CD8-positive, alpha-beta memory T cell (primary cell): ENCODE data around the gene NLGN1. TPM values are rescaled to one million over a fixed set of nuclear protein-coding genes. Genes with fewer than 3 reads are reported as not detected.
"Not testable (repeated sequence)": the region's sequence is repeated elsewhere in the genome, so short reads cannot be mapped to it uniquely, and the experiment has no call there.

ENCODE experiments used
- CTCF ChIA-PET: fragments of 350-600 bp; sonication (Branson Sonifier 250); formaldehyde crosslinking; loops from one replicate; lab custom pipeline; 2021; ENCODE audit warnings: antibody characterized with exemption; lab: Charles Lee
- POLR2A ChIA-PET: fragments of 350-600 bp; sonication (Branson Sonifier 250); formaldehyde crosslinking; loops from one replicate; lab custom pipeline; 2021; ENCODE audit warnings: antibody characterized with exemption; lab: Charles Lee
- DNase-seq, 5 donors: peaks; one replicate each; pipeline versions ENCODE4 v3.0.0 to v3.0.0-alpha.2; 2020 to 2022; ENCODE audit warnings: mixed read lengths in 1 of 5
- H3K27ac ChIP-seq: one replicate; pipeline ENCODE4 v1.7.0; 2013; ENCODE audit warnings: low read depth, mild to moderate bottlenecking, low read length, moderate library complexity
- H3K27me3 ChIP-seq: 2 replicates; pipeline ENCODE4 v1.7.0; 2013; ENCODE audit warnings: low read length, mild to moderate bottlenecking; ENCODE audit not compliant: insufficient read depth, poor library complexity, severe bottlenecking
- H3K36me3 ChIP-seq: 2 replicates; pipeline ENCODE4 v1.7.0; 2013; ENCODE audit warnings: mild to moderate bottlenecking, low read length, moderate library complexity; ENCODE audit not compliant: insufficient read depth
- H3K4me1 ChIP-seq: 2 replicates; pipeline ENCODE4 v1.7.0; 2013; ENCODE audit warnings: mild to moderate bottlenecking, low read length, moderate library complexity; ENCODE audit not compliant: insufficient read depth
- H3K4me3 ChIP-seq: 2 replicates; pipeline ENCODE4 v1.7.0; 2013; ENCODE audit warnings: mild to moderate bottlenecking, low read length
- H3K9me3 ChIP-seq: 2 replicates; pipeline ENCODE4 v1.7.0; 2013; ENCODE audit warnings: mild to moderate bottlenecking, low read length
- H3K27ac Mint-ChIP-seq, 8 donors: one replicate each; pipeline ENCODE4 v1.8.0; 2020 to 2021; ENCODE audit warnings: mixed read lengths in 8 of 8, mild to moderate bottlenecking in 6 of 8, inconsistent platforms in 3 of 8, moderate library complexity in 3 of 8
- H3K27me3 Mint-ChIP-seq, 2 donors: one replicate each; pipeline ENCODE4 v1.8.0; 2020 to 2021; ENCODE audit warnings: mixed read lengths in 2 of 2, mild to moderate bottlenecking in 1 of 2, moderate library complexity in 1 of 2
- H3K36me3 Mint-ChIP-seq, 3 donors: one replicate each; pipeline ENCODE4 v1.8.0; 2020 to 2021; ENCODE audit warnings: mixed read lengths in 3 of 3, inconsistent platforms in 1 of 3, mild to moderate bottlenecking in 1 of 3
- H3K4me1 Mint-ChIP-seq, 3 donors: one replicate each; pipeline ENCODE4 v1.8.0; 2020 to 2021; ENCODE audit warnings: mixed read lengths in 3 of 3, inconsistent platforms in 1 of 3, mild to moderate bottlenecking in 1 of 3
- H3K4me3 Mint-ChIP-seq, 7 donors: one replicate each; pipeline ENCODE4 v1.8.0; 2020 to 2021; ENCODE audit warnings: mixed read lengths in 7 of 7, mild to moderate bottlenecking in 6 of 7, moderate library complexity in 4 of 7, inconsistent platforms in 2 of 7
- H3K9me3 Mint-ChIP-seq, 5 donors: one replicate each; pipeline ENCODE4 v1.8.0; 2020 to 2022; ENCODE audit warnings: mixed read lengths in 5 of 5, mild to moderate bottlenecking in 3 of 5, moderate library complexity in 2 of 5, inconsistent platforms in 1 of 5
- polyA plus RNA-seq: library from polyadenylated mRNA; unstranded; fragments of 300-500 nt; fragmentation: Illumina TruSeq; gene quantifications from one replicate; pipeline ENCODE4 v1.2.3, GENCODE V29; 2021
- total RNA-seq, 2 experiments: library from RNA; stranded (reverse); gene quantifications; one replicate each; pipeline ENCODE4 v1.2.3, GENCODE V29; 2021

The NLGN1 gene
- total and polyA plus RNA-seq, 3 experiments from 2014 or later, result not detected

DNA sequence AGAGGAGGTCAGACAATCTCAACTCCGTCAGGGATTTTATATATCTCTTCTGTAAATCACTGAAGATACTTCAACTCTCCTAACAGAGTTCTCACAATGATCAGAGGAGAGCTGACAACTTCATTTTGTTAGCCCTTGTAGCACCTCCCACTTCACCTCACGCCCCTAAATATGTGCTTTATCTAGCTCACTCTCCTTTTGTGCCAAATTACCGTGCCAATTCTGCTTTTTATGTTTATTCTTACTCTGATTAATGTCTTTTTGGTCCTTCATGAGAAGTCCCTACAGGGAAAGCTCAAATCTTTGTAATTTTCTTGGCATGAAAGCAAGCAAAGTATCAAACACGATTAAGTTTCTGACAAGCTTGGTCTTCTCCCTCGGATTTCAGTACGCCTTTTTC lies 825.5 kb downstream of the NLGN1 start:
- Mint-ChIP-seq H3K9me3 (peaks cover 0 to 6% (median 3%) of the 10 kb centered on the region in 5 donors), H3K36me3 (no peaks in the 10 kb centered on the region)
- CTCF ChIA-PET, result no interaction called here

DNA sequence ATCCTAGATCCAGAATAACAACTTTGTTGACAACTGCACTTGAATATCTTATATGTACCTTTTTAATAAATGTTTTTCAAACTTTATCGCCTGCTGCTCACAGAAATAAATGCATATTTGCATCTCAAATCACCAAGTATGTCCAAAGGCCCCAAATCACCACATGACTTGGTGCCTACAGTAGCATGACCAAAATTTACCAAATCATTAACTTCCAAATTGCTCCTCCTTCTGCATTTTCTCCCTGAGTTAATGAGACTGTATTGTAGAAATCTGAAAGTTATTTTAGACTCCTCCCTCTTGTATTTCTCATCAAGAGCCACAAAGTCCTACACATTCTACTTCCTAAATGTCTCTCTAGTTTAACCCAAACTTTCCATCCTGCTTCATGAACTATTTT lies 826.1 kb downstream of the NLGN1 start:
- H3K4me3 ChIP-seq, result no peak overlapping the region
- peaks cover 0 to 6% (median 3%) of the 10 kb centered on the region in 5 donors for H3K9me3 Mint-ChIP-seq
- no peak overlapping the region for H3K4me3 Mint-ChIP-seq
- no peaks in the 10 kb centered on the region for H3K36me3 Mint-ChIP-seq
- no peaks in the 10 kb centered on the region for H3K4me1 ChIP-seq
- ChIA-PET POLR2A (no interaction called here), CTCF (no interaction called here)
- no peaks in the 10 kb centered on the region for H3K9me3 ChIP-seq
- H3K27me3 Mint-ChIP-seq, result no peaks in the 10 kb centered on the region
- no peak overlapping the region for H3K27ac ChIP-seq
- H3K27me3 ChIP-seq, result no peaks in the 10 kb centered on the region
- no peaks in the 10 kb centered on the region for H3K36me3 ChIP-seq
- DNase-seq, result no peak
- H3K4me1 Mint-ChIP-seq, result no peaks in the 10 kb centered on the region
- H3K27ac Mint-ChIP-seq, result no peak overlapping the region

More for the DNA sequence above, 825.5 kb downstream of the NLGN1 start:
- Mint-ChIP-seq H3K27me3 (no peaks in the 10 kb centered on the region), H3K4me1 (no peaks in the 10 kb centered on the region), H3K4me3 (no peak overlapping the region), H3K27ac (no peak overlapping the region)
- Histone ChIP-seq H3K4me1 (no peaks in the 10 kb centered on the region), H3K27me3 (no peaks in the 10 kb centered on the region), H3K4me3 (no peak overlapping the region), H3K27ac (no peak overlapping the region), H3K9me3 (no peaks in the 10 kb centered on the region), H3K36me3 (no peaks in the 10 kb centered on the region)
- DNase-seq, result no peak
- POLR2A ChIA-PET, result no interaction called here

DNA sequence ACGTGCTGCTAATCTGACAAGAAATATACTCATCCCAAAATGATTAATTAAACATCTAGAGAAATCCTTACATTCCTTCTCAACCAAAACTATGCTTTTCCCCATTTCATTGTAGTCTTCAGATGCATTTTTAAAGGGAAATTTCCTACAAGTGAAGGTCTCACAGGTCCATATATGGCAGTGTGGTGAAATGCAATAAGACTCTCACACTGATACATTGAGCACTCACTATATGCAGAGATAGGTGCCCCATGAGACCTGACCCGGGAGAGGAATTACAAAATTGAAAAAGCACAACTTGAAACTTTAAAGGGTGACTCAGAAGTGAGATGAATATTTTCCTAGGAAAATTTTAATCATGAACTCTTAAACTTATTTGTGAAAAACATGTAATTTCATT lies 832.4 kb downstream of the NLGN1 start:
- CTCF ChIA-PET, result no interaction called here
- POLR2A ChIA-PET, result no interaction called here

DNA sequence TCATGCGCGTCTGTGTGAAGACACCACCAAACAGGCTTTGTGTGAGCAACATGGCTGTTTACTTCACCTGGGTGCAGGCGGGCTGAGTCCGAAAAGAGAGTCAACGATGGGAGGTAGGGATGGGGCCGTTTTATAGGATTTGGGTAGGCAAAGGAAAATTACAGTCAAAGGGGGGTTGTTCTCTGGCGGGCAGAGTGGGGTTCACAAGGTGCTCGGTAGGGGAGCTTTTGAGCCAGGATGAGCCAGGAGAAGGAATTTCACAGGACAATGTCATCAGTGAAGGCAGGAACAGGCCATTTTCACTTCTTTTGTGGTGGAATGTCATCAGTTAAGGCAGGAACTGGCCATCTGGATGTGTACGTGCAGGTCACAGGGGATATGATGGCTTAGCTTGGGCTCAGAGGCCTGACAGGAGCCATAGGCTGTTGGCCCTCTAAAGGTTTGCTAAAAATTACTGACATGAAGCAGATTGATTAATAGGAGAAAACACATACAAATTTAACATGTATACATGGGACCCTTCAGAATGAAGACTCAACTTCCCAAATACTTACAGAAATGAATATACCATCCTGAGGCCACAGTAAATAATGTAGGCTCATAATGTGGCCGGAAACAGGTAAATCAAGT lies 834.6 kb downstream of the NLGN1 start:
- H3K36me3 ChIP-seq, H3K9me3 Mint-ChIP-seq, H3K27ac ChIP-seq, POLR2A ChIA-PET, H3K4me3 ChIP-seq, CTCF ChIA-PET, DNase-seq, H3K27me3 Mint-ChIP-seq, H3K4me1 Mint-ChIP-seq, H3K4me3 Mint-ChIP-seq, H3K36me3 Mint-ChIP-seq, H3K9me3 ChIP-seq, H3K4me1 ChIP-seq, H3K27me3 ChIP-seq: not testable (repeated sequence)
- peak overlapping the region in 1 of 8 donors; percentile 81 for H3K27ac Mint-ChIP-seq

More for the DNA sequence above, 832.4 kb downstream of the NLGN1 start:
- no peaks in the 10 kb centered on the region for H3K36me3 ChIP-seq
- H3K4me1 ChIP-seq, result no peaks in the 10 kb centered on the region
- no peak for DNase-seq
- H3K27me3 ChIP-seq, result no peaks in the 10 kb centered on the region
- Mint-ChIP-seq H3K27me3 (no peaks in the 10 kb centered on the region), H3K27ac (no peak overlapping the region), H3K9me3 (peaks cover 3 to 8% (median 7%) of the 10 kb centered on the region in 5 donors), H3K36me3 (no peaks in the 10 kb centered on the region), H3K4me3 (no peak overlapping the region), H3K4me1 (no peaks in the 10 kb centered on the region)
- no peaks in the 10 kb centered on the region for H3K9me3 ChIP-seq
- H3K4me3 ChIP-seq, result no peak overlapping the region
- no peak overlapping the region for H3K27ac ChIP-seq

DNA sequence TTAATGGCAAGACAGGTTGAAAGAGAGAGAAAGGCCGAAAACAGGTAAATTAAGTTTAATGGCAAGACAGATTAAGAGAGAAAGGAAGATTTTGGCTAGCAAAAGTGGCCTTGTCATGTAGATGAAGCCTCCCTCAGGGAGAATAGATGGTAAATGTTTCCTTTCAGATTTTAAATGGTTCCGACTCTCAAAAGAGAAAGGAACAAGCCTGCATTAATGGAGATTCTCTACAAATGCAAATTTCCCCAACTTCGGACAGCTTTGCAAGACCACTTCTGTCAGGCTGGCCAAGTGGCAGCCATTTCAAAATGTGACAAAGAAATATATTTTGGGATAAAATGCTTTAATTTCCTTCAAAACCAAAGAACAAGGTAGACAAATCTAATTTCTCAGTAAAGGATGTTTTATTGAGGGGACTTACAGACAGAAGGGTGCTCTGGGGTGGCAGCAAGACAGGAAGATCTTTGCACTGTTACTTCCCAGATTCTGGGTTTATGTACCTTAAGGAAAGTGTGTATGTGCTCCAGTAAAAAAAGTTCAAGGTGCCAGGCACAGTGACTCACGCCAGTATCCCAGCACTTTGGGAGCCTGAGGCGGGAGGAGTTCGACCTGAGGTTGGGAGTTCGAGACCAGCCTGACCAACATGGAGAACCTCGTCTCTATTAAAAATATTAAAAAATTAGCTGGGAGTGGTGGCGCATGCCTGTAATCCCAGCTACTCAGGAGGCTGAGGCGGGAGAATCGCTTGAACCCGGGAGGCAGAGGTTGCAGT lies 835.3 kb downstream of the NLGN1 start:
- Histone ChIP-seq H3K4me1 (no peaks in the 10 kb centered on the region), H3K4me3 (no peak overlapping the region), H3K27ac (no peak overlapping the region), H3K36me3 (no peaks in the 10 kb centered on the region), H3K9me3 (no peaks in the 10 kb centered on the region), H3K27me3 (no peaks in the 10 kb centered on the region)
- CTCF ChIA-PET, result no interaction called here
- Mint-ChIP-seq H3K27ac (no peak overlapping the region), H3K9me3 (peaks cover 3 to 8% (median 7%) of the 10 kb centered on the region in 5 donors), H3K4me1 (no peaks in the 10 kb centered on the region), H3K4me3 (no peak overlapping the region), H3K27me3 (no peaks in the 10 kb centered on the region), H3K36me3 (no peaks in the 10 kb centered on the region)
- no peak for DNase-seq
- POLR2A ChIA-PET, result no interaction called here

DNA sequence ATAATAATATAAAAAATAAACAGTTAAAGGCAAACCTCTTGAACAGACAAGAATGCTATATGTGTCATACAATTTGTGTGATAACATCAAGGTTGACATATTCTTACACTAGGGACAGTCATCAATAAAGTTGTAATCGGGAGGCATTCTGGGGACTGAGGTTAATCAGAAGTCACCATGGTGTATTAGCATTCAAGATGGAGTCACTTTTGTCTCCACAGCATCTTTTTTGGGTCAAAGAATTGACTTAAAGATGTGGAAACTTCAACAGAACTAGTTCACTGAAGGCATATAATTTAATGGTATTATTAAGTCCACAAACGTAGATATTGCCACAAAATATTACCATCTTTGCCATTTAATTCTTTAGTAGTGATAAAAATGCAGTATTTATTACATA lies 836.0 kb downstream of the NLGN1 start:
- no peaks in the 10 kb centered on the region for H3K4me1 ChIP-seq
- no peak overlapping the region for H3K4me3 ChIP-seq
- H3K27ac Mint-ChIP-seq, result no peak overlapping the region
- no peaks in the 10 kb centered on the region for H3K27me3 ChIP-seq
- CTCF ChIA-PET, result no interaction called here
- DNase-seq, result no peak
- H3K9me3 ChIP-seq, result no peaks in the 10 kb centered on the region
- POLR2A ChIA-PET, result no interaction called here
- no peaks in the 10 kb centered on the region for H3K27me3 Mint-ChIP-seq
- H3K4me3 Mint-ChIP-seq, result no peak overlapping the region
- H3K9me3 Mint-ChIP-seq, result peaks cover 3 to 8% (median 7%) of the 10 kb centered on the region in 5 donors
- H3K4me1 Mint-ChIP-seq, result no peaks in the 10 kb centered on the region
- no peaks in the 10 kb centered on the region for H3K36me3 ChIP-seq
- H3K36me3 Mint-ChIP-seq, result no peaks in the 10 kb centered on the region
- no peak overlapping the region for H3K27ac ChIP-seq

DNA sequence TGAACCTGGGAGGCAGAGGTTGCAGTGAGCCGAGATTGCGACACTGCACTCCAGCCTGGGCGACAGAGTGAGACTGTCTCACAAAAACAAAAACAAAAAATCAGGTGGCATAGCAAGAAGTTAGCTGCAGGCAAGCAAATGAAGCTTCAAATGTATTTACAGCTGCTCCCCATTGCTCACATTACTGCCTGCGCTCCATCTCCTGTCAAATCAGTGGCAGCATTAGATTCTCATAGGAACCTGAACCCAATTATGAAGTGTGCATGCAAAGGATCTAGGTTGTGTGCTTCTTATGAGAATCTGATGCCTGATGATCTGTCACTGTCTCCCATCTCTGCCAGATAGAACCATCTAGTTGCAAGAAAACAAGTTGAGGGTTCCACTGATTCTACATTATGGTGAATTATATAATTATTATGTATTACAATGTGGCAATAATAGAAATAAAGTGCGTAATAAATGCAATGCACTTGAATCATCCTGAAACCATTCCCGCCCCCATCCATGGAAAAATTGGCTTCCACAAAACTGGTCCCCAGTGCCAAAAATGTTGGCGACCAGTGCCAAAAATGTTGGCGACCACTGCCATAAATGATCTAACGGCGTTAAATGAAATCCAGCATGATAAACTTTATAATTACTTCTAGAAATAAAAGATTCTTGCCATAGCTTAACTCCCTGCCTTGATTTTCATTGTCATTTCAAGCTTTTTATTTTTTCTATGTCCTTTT lies 844.9 kb downstream of the NLGN1 start:
- H3K4me3 Mint-ChIP-seq, result no peak overlapping the region
- H3K4me1 Mint-ChIP-seq, result no peaks in the 10 kb centered on the region
- H3K27me3 ChIP-seq, result no peaks in the 10 kb centered on the region
- no peaks in the 10 kb centered on the region for H3K4me1 ChIP-seq
- peaks cover 0 to 6% (median 0%) of the 10 kb centered on the region in 5 donors for H3K9me3 Mint-ChIP-seq
- H3K36me3 Mint-ChIP-seq, result no peaks in the 10 kb centered on the region
- H3K27ac Mint-ChIP-seq, result no peak overlapping the region
- H3K4me3 ChIP-seq, result no peak overlapping the region
- CTCF ChIA-PET, result no interaction called here
- H3K36me3 ChIP-seq, result no peaks in the 10 kb centered on the region
- DNase-seq, result no peak
- POLR2A ChIA-PET, result no interaction called here
- no peaks in the 10 kb centered on the region for H3K9me3 ChIP-seq
- H3K27me3 Mint-ChIP-seq, result no peaks in the 10 kb centered on the region
- H3K27ac ChIP-seq, result no peak overlapping the region

DNA sequence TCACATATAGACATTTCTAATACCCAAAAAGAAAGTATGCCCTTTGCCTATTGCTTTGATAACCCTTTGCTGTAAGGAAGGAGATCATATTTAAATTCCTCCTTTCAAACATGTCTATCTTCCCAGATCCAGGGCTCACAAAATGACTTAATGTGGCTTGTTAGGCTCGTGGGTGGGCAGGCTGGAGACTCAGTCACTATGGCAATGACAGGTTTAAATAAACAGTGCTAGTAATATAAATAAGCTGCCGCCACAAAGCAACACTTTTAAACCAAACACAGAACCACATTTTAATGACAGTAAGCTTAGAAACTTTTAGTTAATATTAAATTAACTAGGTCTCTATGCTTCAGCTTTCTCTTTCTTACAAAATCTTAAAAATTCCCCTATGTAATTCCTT lies 845.6 kb downstream of the NLGN1 start:
- Histone ChIP-seq H3K27ac (no peak overlapping the region), H3K4me1 (no peaks in the 10 kb centered on the region), H3K9me3 (no peaks in the 10 kb centered on the region), H3K36me3 (no peaks in the 10 kb centered on the region), H3K27me3 (no peaks in the 10 kb centered on the region), H3K4me3 (no peak overlapping the region)
- H3K27ac Mint-ChIP-seq, result no peak overlapping the region
- no peaks in the 10 kb centered on the region for H3K27me3 Mint-ChIP-seq
- CTCF ChIA-PET, result no interaction called here
- no peaks in the 10 kb centered on the region for H3K4me1 Mint-ChIP-seq
- no peak for DNase-seq
- no peaks in the 10 kb centered on the region for H3K36me3 Mint-ChIP-seq
- peaks cover 0 to 6% (median 0%) of the 10 kb centered on the region in 5 donors for H3K9me3 Mint-ChIP-seq
- H3K4me3 Mint-ChIP-seq, result no peak overlapping the region
- POLR2A ChIA-PET, result no interaction called here
